Right cardiac atrium (tissue), 5 donors: ENCODE data around the gene GALNTL6. TPM values are rescaled to one million over a fixed set of nuclear protein-coding genes. Genes with fewer than 3 reads are reported as not detected.

Experiments used
- ATAC-seq, 2 donors: fragments of 200-7000 bp; cut with Tn5 transposase; one replicate each; pipeline versions ENCODE4 v1.8.0 to v1.9.1; 2020; ENCODE audit warnings: moderate library complexity in 2 of 2, mild to moderate bottlenecking in 1 of 2
- DNase-seq, 3 donors: peaks; one replicate each; pipeline ENCODE4 v3.0.0-alpha.2; 2020
- H3K27ac ChIP-seq: one replicate; pipeline ENCODE4 v1.5.1; 2013; ENCODE audit warnings: mild to moderate bottlenecking, low read length, control low read depth, moderate library complexity
- H3K27me3 ChIP-seq: one replicate; pipeline ENCODE4 v1.6.1; 2013; ENCODE audit not compliant: control insufficient read depth, insufficient read depth
- H3K4me1 ChIP-seq: one replicate; pipeline ENCODE4 v1.6.1; 2013; ENCODE audit warnings: low read length; ENCODE audit not compliant: control insufficient read depth, insufficient read depth
- H3K4me3 ChIP-seq: one replicate; pipeline ENCODE4 v1.5.1; 2013; ENCODE audit warnings: low read length, control low read depth
- H3K9me3 ChIP-seq: one replicate; pipeline ENCODE4 v1.6.1; 2013; ENCODE audit warnings: low read length; ENCODE audit not compliant: control insufficient read depth
- WGBS: extraction: QIAGEN DNeasy Blood & Tissue Kit; methylation state at CpG from one replicate; pipeline ENCODE4 v1.1.7; 2013; 5-methylcytosine and 5-hydroxymethylcytosine counted together
- intact Hi-C, 4 donors: fragments of 100-400 bp; cut with DNase I; formaldehyde crosslinking; loops; one replicate each; pipeline versions ENCODE4 v1.11.0 to v1.14.0; 2022 to 2023
- polyA plus RNA-seq: library from polyadenylated mRNA; stranded (reverse); fragments of 200-250 nt; gene quantifications from one replicate; pipeline ENCODE4 v1.2.3, GENCODE V29; 2013
- total RNA-seq, 4 donors: library from RNA; stranded (reverse); fragmentation: NEBNext Ultra II Directional; extraction: Animal tissue kit (Norgen Biotek cat#: 25700); gene quantifications; one replicate each; pipeline ENCODE4 v1.2.1, GENCODE V29; 2021
- donor health status: healthy with polysubstance abuse.
- donor health status: DM: no; HTN: yes; CAD: no.
- donor health status: DM: no; HTN: no; CAD: no.
- donor health status: DM: no; HTN: yes; CAD: no; lungs with severe emphysema.
- donor health status: DM: yes; HTN: yes; CAD: no.

The GALNTL6 gene
- total and polyA plus RNA-seq, 5 donors = not detected

DNA sequence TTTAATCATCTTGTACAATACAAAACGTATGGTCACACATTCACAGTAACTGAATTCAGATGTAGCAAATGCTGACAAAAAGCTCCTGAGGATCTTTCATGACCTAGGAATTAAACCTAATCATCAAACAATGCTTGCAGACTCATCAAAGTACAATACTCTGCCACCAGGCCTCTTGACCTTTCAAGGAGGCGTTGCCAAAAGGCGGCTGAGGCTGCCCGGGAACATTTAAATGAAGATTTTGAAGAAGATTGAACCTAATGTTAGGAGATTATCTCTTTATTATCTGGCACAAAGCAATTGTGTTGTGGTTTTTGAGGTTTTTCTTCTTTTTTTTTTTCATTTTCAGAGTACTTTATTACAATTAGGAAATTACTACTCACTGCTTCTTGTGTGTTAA lies 340.5 kb downstream of the GALNTL6 start:
- WGBS = 73% methylated on average over 4 of the region's 4 CpGs
- intact Hi-C loops = no loop called here
- no peaks in the 10 kb centered on the region for H3K9me3 ChIP-seq
- ATAC-seq (no peak), DNase-seq (no peak)
- H3K27me3 ChIP-seq = no peaks in the 10 kb centered on the region
- H3K4me1 ChIP-seq = no peaks in the 10 kb centered on the region
- no peak overlapping the region for H3K4me3 ChIP-seq
- H3K27ac ChIP-seq = no peak overlapping the region

DNA sequence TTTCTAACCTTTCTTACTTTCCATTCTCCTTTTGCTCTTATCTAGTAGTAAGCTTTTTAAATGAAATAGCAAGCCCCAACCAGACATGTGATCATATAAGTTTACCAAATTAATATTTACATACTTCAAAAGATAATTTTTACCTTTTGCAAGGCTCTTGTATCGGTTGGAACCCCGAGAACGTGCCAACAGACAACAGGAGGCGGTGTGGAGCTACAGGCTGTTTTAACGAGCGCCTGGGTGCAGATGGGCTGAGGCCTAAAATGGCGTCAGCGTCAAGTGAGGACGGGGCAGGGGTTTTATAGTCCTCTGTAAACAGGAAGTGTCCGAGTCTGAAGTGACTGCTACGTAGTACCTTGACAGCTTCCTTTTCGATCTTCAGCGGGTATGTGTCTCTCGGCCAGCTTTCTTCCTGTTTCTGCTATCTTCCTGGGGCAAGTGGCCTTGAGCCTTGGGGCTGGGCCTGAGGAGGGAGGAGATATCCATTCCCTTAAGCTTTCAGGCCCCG lies 342.7 kb downstream of the GALNTL6 start:
- intact Hi-C loops = no loop called here
- Histone ChIP-seq H3K27me3 (no peaks in the 10 kb centered on the region), H3K4me1 (no peaks in the 10 kb centered on the region), H3K4me3 (no peak overlapping the region), H3K9me3 (no peaks in the 10 kb centered on the region), H3K27ac (no peak overlapping the region)
- ATAC-seq (no peak), DNase-seq (no peak)
- WGBS = 80% methylated on average over 15 of the region's 15 CpGs

DNA sequence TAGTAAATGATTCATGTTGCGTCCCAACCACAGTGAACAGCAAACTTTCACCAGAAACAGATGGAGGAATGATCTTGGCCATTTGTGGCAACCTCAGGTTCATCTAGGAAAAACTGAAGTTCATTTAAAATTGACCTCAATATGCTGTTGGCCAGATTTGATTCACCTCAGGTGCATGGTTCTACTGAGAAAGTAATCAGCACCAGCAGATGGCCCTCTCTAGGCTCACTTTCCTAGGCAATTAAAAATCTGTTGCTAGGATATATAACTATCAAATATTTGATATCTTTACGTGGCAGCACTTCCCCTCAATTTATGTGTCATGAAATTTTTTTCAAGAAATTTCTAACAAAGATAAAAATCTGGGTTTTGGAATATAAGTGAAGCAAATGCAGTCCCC lies 344.7 kb downstream of the GALNTL6 start:
- Histone ChIP-seq H3K4me3 (no peak overlapping the region), H3K27ac (no peak overlapping the region), H3K9me3 (no peaks in the 10 kb centered on the region), H3K27me3 (no peaks in the 10 kb centered on the region), H3K4me1 (no peaks in the 10 kb centered on the region)
- WGBS = 55% methylated on average over 2 of the region's 2 CpGs
- intact Hi-C loops = no loop called here
- ATAC-seq = no peak
- no peak for DNase-seq

DNA sequence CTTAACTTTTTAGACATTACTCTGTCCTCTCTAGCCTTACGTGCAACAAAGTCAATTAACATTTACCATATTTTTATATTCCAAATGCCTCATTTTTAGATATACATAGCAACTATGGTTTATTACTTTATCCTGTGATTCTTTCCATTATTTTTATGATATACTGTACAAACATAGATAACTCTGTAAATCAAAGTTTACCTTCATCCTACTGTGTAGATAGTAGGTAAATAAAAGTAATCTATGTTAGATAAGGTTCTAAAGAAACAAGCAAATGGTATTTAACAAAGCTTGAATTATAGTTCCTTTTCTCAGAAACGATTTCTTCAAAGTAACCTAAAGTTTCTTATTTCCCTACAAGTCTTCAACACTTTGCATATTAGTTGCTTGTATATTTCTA lies 350.0 kb downstream of the GALNTL6 start:
- Histone ChIP-seq H3K27me3 (no peaks in the 10 kb centered on the region), H3K27ac (no peak overlapping the region), H3K9me3 (no peaks in the 10 kb centered on the region), H3K4me3 (no peak overlapping the region), H3K4me1 (no peaks in the 10 kb centered on the region)
- 59% methylated on average over 2 of the region's 2 CpGs for WGBS
- intact Hi-C loops = no loop called here
- DNase-seq (no peak), ATAC-seq (no peak)

DNA sequence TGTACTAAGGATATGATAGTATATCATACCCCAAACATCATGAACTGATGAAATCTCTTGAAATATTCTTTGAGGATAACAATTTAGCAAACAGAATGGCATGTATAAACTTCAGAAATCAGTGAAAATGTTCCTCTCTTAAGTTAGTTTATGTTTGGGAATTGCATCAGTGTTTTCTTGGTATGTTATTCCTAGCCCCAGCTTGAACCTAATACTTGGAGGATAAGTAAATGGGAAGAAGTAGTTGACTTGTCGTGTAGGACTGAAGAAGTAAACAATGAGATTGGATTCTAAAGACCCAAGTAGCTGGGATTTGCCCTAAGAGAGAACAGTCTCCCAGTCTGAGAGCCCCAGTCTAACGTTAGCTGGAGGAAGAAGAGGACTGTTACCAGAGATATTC lies 355.7 kb downstream of the GALNTL6 start:
- Histone ChIP-seq H3K4me3 (no peak overlapping the region), H3K4me1 (no peaks in the 10 kb centered on the region), H3K27me3 (no peaks in the 10 kb centered on the region), H3K9me3 (no peaks in the 10 kb centered on the region), H3K27ac (no peak overlapping the region)
- DNase-seq = no peak
- WGBS = 69% methylated on average over 2 of the region's 2 CpGs
- intact Hi-C loops = no loop called here
- no peak for ATAC-seq

DNA sequence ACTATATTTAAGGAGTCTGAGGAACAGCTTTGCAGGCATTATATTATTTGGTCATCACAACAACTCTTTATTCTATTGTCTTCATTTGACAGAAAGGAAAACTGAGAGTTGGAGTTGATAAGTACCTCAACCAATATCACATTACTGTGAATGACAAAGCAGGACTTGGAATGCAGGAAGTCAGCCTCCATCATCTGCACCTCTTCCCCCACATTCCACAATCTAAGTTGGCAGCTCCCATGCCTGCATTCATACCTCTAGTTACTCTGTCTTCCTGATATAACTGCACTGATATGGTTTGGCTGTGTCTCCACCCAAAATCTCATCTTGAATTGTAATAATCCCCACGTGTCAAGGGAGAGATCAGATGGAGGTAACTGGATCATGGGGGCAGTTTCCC lies 356.7 kb downstream of the GALNTL6 start:
- Histone ChIP-seq H3K9me3 (no peaks in the 10 kb centered on the region), H3K4me3 (no peak overlapping the region), H3K27me3 (no peaks in the 10 kb centered on the region), H3K27ac (no peak overlapping the region), H3K4me1 (no peaks in the 10 kb centered on the region)
- ATAC-seq (no peak), DNase-seq (no peak)
- 41% methylated on average over 1 of the region's 1 CpG for WGBS
- intact Hi-C loops = no loop called here

DNA sequence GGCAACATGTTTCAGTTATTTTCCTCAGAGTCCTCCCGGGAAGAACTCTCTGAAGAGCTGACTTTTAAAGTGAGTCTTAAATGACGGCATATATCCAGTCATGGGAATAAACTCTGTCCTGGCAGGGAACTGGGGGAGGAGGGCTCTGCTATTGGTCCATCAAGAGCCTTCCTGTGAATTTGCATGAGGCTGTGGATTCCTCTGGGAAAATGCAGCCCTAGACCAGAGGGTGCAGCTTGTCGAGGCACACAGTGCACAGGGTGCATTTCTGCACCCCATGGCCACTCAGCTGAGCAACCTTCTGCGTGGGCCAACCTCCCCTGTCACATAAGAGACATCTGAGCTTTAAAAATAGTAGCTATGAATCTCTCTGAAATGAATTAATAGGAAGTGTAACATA lies 360.0 kb downstream of the GALNTL6 start:
- Histone ChIP-seq H3K4me3 (no peak overlapping the region), H3K9me3 (no peaks in the 10 kb centered on the region), H3K27me3 (no peaks in the 10 kb centered on the region), H3K27ac (no peak overlapping the region), H3K4me1 (no peaks in the 10 kb centered on the region)
- DNase-seq = no peak
- no peak for ATAC-seq
- 60% methylated on average over 4 of the region's 4 CpGs for WGBS
- intact Hi-C loops = no loop called here

DNA sequence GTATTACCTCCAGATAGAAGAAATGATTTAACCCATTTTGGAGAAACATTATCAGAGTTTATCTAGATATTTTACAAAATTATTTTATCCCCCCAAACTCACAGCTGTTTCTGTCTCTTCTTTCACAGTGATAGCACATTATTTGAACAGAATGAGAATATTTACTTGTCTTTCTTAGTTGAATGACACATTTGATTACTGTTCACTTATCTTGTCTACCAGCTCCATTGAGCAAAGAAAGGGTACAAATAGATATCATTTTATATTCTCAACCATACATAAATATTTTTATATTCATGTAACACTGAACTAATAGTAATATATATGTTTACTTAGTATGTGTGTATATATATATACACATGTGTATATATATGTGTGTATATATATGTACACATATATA lies 364.2 kb downstream of the GALNTL6 start:
- DNase-seq (no peak), ATAC-seq (no peak)
- no peaks in the 10 kb centered on the region for H3K27me3 ChIP-seq
- no peak overlapping the region for H3K27ac ChIP-seq
- no peaks in the 10 kb centered on the region for H3K4me1 ChIP-seq
- H3K4me3 ChIP-seq = no peak overlapping the region
- intact Hi-C loops = no loop called here
- H3K9me3 ChIP-seq = no peaks in the 10 kb centered on the region

DNA sequence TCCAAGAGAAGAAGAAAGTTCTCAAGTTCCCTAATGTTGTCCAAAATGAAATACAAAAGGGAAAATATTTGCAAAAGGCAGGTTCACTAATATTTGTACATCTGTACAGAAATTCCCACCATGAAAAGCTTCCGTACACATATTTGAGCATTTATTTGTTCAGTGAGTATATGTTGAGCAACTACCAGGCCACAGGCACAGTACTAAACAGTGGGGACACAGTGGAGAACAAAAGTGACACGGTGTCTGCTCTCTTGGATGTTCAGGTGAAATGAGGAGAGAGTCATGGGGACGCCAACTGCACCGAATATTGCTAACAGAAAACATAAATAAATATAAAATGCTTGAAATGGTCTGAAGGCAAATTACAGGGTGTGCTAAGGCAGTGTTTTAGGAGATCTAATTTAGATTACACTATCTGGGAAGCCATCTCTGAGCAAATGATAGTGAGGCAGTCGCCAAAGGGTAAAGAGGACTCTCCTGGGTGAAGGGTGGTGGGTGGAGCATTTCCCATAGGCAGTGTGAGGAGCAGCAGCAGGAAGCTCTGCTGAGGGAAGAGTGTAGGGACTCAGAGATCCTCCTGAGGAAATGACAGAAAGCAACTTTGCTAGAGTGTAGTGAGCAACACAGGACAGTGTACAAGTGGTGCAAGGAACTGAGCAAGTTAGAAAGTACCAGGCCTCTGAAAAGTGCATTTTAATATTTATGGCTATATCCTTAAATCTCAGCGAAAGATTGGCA lies 375.2 kb downstream of the GALNTL6 start:
- WGBS = 77% methylated on average over 6 of the region's 6 CpGs
- Histone ChIP-seq H3K4me3 (no peak overlapping the region), H3K27ac (no peak overlapping the region), H3K27me3 (no peaks in the 10 kb centered on the region), H3K9me3 (peaks cover 2% of the 10 kb centered on the region), H3K4me1 (no peaks in the 10 kb centered on the region)
- intact Hi-C loops = no loop called here
- ATAC-seq (no peak), DNase-seq (no peak)

DNA sequence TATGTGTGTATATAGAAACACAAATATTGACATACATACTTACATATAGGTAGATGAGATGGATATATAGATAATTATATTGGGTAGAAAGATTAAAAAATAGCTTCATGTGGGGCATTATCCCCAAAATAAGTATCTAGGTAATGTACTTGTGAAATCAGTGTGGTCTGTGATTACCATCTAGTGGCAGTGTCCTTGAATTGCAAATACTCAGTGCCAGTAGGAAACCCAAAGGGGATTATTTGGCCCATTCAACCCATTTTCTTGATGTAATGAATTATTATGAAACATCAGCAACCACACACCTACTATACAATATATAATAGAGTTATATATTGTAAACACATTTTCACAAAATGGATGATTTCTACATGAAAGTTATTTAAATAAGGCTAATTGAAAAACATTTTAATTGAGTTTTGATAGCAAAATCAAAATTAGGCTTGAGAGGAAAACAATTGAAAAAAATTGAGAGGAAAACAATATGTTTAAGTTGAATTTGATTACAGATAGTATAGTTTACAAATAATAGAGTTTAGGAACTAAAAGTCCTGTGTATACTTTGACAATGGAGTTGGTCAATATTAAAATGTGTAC lies 389.4 kb downstream of the GALNTL6 start:
- DNase-seq (no peak), ATAC-seq (no peak)
- no peak overlapping the region for H3K4me3 ChIP-seq
- H3K4me1 ChIP-seq = no peaks in the 10 kb centered on the region
- H3K9me3 ChIP-seq = no peaks in the 10 kb centered on the region
- H3K27ac ChIP-seq = no peak overlapping the region
- H3K27me3 ChIP-seq = no peaks in the 10 kb centered on the region
- intact Hi-C loops = no loop called here

DNA sequence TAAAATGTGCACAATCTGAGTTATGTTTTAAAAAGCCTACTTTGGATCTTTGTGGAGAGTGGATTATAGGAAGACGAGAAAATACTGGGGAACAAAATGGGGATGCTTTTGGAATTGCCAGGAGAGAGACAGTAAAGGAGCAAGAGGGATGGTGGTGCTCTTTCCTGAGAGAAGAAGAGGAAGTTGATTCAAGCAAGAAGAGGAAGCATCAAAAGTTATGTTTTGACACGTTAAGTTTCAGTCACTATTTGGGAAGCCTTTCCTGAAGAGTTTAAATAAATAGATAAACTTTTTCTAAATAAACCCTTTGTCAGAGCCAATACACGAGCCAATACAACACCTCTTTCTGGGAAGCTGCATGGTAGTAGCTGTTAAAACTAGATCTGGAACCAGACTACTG lies 394.1 kb downstream of the GALNTL6 start:
- H3K27ac ChIP-seq = no peak overlapping the region
- WGBS = 50% methylated on average over 3 of the region's 3 CpGs
- intact Hi-C loops = no loop called here
- no peaks in the 10 kb centered on the region for H3K4me1 ChIP-seq
- no peak for ATAC-seq
- H3K27me3 ChIP-seq = no peaks in the 10 kb centered on the region
- H3K4me3 ChIP-seq = no peak overlapping the region
- no peaks in the 10 kb centered on the region for H3K9me3 ChIP-seq
- no peak for DNase-seq

DNA sequence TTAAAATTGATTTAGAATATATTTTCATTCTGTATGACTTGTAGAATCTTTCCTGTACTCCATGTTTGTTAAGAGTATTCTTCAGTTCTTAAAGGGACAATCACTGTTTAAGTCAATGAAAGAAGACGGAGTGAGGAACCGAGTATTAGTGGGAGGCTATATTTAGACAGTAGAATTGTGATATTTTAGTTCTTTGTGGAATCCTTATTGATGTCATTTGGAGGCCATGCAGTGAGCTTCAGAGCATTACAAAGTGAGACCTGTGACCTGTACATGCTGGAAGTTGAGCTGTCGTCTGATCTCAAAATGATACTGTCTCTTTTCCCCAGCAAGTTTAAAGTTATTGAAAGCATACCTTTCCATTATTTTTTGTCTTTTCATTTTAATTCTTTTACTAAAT lies 394.7 kb downstream of the GALNTL6 start:
- intact Hi-C loops = no loop called here
- Histone ChIP-seq H3K27ac (no peak overlapping the region), H3K4me1 (no peaks in the 10 kb centered on the region), H3K4me3 (no peak overlapping the region), H3K27me3 (no peaks in the 10 kb centered on the region), H3K9me3 (no peaks in the 10 kb centered on the region)
- WGBS = 36% methylated on average over 3 of the region's 3 CpGs
- DNase-seq (no peak), ATAC-seq (no peak)
